HG02943 (cell line): ENCODE measurements around the gene OPRD1.

ENCODE experiments used
- ATAC-seq: cut with Tn5 transposase; IDR thresholded peaks from one replicate; pipeline ENCODE4 v1.9.1; 2021; ENCODE audit warnings: mild to moderate bottlenecking, low read depth, moderate library complexity; ENCODE audit not compliant: unreplicated experiment

The OPRD1 gene

DNA sequence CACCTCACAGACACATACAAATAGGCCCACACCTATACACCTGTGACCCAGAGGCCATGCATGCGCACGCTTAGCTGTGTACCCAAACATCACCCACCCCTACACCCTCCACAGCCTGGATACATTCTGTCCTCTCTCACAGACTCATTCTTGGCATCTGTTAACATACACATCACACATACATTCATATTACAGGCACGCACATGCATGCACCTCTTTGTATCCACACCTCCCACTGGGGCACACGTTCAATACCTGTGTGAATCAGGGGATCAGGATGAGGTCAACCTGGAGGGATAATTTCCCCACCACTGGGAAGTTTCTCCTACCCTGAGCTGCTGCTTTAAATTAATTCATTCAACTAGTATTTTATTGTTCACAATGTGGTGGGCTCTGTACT is 66.8 kb downstream of the OPRD1 start:
- no peak for ATAC-seq

- no peak for ATAC-seq
Observed at GRCh38 chr1:28882009-28882628, 70.1 kb downstream of the OPRD1 start.

- no peak for ATAC-seq
Observed at GRCh38 chr1:28883242-28883616, 71.3 kb downstream of the OPRD1 start.

DNA sequence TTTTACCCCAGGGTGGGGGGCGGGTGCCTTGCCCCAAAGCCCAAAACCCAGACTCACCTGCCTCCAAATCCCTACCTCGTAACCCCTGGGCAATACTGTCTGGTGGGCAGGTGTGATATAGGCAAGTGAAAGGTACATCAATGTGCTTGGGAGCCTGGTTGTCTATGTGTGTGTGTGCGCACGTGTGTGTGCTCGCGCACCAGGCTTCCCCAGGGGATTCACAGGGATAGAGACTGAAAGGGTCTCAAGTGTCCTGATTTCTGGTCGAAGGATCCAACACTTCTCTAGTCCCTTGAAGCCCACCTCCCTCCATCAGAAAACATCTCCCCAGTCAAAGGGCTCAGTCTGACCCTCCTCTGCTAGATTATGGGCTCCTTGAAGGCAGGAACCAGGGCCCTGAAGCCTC is 73.5 kb downstream of the OPRD1 start:
- no peak for ATAC-seq

DNA sequence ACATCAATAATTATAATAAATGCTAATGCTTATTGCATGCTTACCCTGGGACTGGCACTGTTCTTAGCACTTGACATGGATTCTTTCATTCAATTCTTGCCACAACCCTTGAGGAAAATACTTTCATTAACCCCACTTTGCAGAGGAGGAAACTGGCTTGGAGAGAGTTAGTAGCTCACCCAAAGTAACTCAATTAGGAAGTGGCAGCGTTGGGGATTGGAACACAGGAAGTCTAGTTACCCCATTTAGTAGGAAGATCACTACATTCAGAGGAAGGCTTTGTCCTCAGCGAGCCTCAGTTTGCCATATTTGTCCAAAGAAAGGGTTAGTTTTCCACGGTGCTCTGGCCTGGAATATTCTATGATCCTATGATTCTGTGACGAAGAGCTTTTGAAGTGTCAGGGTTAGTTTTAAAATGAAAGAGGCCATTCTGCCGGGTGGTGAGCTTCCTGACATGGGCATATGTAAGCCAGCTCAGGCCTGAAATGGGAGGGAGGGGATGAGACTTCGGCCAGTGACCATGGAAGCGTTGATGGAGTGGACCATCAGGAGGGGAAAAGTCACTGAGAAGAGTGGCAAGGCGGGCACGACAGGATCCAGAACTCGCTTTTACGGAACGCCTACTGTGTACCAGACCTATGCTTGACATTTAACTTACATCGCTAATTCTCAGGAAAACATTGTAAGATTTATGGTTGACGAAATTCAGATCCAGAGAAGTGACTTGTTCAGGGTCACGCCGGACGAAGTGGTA is 74.2 kb downstream of the OPRD1 start:
- no peak for ATAC-seq

DNA sequence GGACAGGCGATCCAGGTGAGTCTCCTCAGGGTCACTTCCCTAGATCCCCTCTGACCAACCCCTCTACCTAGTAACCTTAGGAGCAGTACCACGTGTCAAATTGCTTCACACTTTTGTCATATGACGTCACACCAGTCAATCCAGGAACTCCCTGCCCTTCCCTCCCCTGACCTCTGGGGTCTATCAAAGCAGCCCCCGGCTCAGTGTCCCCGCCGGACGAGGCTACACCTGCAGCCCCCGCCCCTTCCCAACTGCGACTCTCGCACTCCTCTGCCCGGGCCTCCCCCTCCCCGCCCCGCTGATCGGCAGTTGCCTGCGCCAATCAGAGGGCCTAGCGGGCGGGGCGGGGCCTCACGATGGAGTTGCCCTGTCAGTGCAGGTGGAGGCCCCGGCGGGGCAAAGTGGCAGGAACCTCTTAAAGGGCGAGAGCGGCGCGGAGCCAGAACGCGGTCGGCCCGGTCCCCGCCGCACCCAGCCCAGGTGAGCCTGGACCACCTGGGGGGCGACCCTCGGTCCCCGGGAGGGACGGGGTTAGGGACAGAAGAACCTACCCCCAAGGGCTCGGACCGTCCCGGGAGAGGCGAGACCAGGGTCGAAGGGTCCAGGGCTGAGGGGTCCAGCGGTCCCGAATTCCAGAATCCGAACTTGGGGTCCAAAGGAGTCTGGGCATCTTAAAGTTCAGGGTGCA is 74.9 kb downstream of the OPRD1 start:
- ATAC-seq: peak; percentile 60

DNA sequence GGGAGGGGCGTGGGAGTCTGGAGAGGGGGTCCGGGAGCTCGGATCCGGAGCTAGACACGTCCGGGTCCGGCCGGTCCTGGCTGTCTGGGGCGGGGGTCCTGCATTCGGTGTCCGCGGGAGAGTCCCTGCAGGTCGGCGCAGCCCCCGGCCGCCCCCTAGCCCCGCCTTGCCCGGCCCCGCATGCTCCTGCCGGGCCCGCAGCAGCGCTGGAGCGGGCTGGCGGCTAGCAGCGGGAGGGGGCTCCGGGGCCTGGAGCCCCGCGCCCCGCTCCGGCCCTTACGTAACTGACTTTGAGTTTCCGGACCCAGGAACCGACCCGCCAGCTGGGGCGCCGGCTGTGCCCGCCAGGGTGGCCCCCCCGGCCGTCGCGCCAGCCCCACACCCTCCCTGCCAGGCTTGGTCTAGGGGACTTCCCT is 75.5 kb downstream of the OPRD1 start:
- ATAC-seq: no peak

DNA sequence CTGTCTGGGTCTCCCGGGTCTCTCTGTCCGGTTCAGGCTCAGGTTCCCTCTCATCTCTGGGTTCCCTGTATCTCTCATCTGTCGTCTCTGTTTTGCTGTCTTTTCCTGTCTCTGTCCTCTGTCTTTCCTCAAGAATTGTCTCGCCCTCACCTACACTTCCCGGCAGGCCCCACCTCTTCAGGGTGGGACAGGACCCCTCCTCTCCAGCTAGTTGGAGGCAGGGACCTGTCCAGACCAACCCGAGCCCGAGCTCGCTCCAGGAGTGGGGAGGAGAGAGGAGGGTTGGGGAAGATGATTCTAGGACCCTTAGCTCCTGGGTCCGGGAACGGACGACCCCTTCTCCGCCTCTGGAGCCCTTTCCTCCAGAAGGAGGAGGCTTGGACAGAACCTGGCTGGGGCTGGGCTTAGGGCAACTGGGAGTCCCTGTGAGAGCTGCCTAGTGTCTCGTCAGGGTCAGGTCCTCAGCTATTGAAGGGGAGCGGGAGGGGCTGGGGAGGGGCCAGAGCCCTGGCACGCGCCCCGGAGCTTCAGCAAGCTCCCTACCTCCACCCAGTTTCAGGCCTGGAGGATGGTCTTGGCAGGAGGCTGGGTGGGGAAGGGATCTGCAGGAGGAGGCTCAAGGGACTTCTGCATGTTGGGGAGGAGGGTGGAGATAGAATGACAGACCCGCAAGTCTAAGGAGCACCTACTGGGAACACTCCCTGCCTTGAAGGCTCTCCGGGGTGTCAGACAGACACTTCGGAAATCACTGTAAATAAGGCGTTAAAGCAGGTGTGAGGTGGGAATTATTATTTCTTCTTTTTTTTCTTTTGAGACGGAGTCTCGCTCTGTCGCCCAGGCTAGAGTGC is 76.1 kb downstream of the OPRD1 start:
- no peak for ATAC-seq

DNA sequence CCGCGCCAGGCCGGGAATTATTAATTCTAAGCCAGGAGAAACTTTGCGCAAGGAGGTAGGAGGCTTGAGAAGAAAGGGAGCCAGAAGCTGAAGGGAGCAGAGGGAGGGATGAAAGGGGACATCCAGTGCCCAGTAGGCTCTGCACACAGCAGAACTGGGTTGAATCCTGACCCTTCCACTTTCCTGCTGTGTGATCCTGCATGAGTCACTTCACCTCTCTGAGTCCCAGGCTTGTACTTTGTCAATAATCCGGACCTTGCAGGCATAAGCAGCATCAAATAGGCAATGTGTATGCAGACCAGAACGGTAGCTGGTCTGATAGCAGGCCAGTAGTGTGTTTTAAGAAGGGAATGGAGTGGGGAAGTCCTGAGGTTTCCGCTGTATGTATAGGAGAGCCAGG is 76.9 kb downstream of the OPRD1 start:
- ATAC-seq: no peak

DNA sequence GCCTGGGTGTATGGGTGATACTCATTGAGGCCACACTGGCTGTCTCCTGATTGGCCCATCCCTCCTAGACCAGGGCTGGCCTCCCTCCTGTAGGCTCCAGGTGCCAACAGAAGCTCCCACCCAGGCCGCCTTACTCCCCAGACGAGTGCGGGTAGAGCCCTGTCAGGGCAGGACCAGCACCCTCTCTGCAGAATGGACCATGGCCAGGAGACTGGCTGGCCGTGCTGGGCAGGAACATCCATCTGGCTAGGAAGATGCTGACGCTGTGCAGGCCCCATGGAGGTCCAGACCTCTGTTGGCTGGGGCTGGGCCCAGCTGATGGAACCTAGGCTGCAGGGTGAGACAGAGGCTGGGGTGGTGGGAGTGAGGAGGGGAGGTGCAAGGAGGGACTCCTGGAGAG is 77.4 kb downstream of the OPRD1 start:
- no peak for ATAC-seq

- no peak for ATAC-seq
Observed at GRCh38 chr1:28890435-28890834, 78.5 kb downstream of the OPRD1 start.

DNA sequence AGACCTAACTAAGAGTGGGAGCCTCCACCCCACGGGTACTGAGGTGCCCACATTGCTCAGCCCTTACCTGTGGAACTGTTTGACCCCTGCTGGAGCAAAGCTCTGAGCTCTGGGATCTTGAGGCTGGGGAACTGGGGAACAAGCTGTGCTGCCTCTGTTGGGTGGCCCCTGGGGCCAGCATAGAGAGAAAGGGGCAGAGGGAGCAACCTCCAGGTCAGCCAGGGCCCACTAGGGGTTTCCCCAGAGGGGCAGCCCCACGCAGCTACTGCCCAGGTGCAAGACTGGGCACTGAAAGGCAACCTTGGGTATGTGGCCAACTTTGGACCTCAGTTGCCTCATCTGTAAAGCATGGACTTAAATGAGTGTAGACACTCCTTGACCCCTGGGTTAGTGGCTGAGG is 78.9 kb downstream of the OPRD1 start:
- no peak for ATAC-seq

GRCh38 chr1:28891256-28891655 is 79.3 kb downstream of the OPRD1 start:
- ATAC-seq: no peak

DNA sequence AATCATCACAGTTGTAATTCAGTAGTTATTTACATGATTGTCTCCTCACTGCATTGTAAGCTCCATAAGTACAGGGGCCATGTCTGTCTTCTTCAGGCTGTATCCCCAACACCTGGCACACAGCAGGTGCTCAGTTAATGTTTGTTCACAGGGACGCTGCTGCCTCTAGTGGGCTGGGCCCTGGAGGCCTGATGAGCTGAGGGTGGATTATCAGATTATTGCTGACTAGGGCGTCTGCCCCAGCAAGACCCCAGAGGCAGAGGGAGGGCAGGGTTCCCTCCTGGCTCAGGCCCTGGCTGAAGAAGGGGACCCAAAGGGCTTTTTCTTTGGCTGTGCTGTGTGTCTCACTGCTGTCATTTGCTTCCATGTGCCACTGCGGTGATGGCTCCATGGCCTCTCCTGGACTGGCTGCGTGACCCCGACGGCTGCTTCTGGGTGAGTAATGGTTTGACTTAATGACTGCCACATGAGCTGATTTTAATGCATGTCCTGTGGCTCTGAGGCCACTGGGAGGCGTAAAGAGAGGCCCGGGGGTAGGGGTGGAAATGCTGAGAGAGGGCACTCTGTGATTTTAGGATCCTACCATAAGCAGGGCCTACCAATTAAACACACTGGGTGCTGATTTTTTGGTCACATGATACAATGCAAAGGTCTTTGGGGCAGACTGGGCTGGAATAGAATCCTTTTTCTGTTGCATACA is 81.6 kb downstream of the OPRD1 start:
- no peak for ATAC-seq

GRCh38 chr1:28894785-28895184 is 82.8 kb downstream of the OPRD1 start:
- no peak for ATAC-seq

DNA sequence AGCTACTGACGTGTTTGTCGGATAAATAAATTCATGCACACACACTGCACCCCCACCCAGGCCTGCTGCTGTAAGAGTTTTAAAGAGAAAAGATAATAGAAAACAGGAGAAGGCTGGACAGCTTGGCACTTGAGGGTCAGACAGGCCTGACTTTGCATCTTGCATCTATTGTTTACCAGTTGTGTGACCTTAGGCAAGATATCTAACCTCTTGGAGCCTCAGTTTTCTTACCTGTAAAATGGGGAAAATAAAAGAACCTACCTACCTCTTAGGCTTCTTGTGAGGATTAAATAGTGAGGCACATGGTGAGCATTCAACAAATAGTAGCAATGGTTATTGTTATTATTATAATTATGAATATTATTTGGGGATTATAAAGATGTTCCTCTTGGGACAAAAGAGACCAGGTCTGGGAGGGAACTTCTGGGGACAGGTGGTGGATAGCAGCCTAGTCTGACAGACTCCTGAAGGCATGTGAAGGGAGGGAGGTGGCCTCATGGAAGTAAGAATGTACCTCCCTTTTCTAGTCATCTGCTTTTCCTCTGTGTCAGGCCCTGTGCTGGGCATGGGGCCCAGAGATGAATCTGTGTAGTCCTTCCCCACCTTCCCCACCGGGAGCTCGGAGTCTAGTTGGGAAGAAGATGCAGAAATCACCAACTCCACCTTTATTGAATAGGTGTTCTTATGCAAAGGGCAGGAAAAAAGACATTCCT is 84.1 kb downstream of the OPRD1 start:
- ATAC-seq: no peak

DNA sequence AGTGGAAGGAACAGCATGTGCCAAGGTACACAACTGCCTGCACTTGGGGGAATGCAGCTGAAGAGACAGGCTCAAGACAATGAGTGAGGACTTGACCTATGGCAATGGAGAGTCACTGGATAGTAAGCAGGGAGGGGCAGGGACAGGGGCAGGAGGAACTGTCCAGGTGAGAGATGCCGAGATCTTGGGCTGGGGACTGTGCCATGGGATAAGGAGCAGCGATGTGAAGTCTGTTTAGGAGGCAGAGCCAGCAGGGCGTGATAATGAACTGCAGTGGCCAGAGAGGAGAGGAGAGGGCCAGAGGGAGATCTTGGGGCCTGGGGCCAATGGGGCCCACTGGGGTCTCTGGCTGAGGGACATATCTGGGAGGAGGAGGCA is 84.6 kb downstream of the OPRD1 start:
- no peak for ATAC-seq

DNA sequence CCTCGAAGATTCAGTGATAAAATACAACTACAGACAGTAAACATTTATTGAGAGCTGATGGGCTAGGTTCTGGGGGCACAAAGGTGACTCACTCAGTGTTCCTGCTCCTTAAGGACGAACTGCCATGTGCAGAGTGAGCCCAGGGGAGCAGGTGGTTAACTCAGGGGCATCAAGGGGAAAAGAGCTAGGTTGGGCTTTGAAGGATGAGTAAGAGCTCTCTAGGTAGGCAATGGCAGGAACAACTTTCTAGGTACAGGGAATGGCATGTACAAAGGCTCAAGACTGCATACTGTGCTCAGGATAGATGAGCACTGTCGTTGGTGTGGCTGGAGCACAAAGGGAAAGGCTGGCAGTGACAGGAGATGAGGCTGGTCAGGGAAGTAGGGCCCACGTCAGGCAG is 85.8 kb downstream of the OPRD1 start:
- ATAC-seq: no peak

- ATAC-seq: no peak
Observed at GRCh38 chr1:28898405-28898881, 86.5 kb downstream of the OPRD1 start.

DNA sequence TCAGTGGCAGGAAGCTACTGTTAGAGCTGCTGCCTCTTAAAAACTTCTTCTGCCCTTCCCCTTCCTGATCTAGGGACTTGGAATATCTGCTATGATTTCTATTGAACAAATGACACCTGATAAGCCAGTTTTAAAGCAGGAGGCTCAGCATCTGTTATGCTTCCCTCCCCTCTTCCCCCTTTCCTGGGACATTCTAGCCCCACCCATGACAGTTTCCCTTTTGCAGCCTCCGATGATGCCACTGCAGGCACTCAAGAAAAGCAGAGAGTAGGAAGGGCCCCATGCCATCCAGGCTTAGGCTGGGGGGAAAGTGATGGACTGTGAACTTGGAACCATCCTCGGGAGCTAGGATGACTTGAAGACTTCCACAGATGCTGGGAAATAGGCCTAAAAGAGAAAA is 87.3 kb downstream of the OPRD1 start:
- no peak for ATAC-seq
